T-helper 22 cell (primary cell): ENCODE data around the gene TENM3.

Source experiments
- DNase-seq: peaks from one replicate; pipeline ENCODE4 v3.0.0-alpha.2; 2020; ENCODE audit warnings: low read depth

Gene TENM3

DNA sequence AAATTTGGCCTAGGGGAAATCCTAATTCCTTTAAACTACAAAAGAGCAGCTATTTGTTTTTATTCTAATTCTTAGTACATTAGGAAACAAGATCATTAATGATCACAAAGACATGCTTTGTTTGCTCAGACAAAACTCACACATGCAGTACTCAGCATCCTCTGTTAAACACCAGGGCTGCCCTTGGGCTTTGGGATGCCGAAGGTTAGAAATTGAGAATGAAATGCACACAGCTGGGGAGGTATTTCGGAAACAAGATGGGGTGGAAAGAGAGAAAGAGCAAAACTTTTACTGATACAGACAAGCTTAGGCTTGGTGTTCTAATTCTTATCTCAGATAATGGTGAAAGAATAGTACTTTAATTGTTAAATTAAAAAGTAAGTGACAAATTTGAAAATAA is 451.3 kb downstream of the TENM3 start:
- DNase-seq, result no peak

DNA sequence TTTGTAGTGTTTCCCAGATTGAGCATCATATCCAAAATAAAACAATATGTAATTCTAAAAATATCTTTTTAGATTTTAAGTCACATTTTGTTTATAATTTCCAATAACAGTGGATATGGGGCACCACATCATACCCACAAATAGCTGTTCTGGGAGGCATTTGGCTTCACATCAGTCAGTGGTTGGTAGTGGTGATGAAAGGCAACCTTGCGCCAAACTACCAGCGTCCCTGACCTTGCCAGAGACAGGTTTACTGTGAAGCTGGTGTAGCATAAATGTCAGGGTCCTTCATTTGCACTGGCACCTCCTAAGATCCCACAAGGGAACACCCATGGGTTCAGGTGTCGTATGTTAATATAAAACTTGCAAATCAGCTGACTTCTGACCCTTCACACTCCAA is 451.8 kb downstream of the TENM3 start:
- DNase-seq, result no peak

DNA sequence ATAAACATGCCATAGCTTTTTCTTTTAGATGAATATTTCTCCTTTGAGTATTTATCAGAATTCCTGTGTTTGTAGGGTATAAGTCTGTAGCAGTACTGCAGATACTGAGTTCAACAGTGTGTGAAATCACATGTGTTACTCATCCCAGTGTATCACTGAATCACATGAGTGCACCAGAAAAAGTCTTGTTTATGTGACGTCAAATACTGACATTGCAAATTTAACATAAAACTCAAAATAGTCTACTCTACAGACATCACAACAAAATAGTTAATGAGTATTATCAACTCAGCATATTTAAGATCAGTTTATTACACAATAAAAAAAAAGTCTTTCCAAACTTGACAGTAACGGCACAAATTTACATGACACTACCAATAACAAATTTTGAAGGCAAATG is 452.6 kb downstream of the TENM3 start:
- no peak for DNase-seq

DNA sequence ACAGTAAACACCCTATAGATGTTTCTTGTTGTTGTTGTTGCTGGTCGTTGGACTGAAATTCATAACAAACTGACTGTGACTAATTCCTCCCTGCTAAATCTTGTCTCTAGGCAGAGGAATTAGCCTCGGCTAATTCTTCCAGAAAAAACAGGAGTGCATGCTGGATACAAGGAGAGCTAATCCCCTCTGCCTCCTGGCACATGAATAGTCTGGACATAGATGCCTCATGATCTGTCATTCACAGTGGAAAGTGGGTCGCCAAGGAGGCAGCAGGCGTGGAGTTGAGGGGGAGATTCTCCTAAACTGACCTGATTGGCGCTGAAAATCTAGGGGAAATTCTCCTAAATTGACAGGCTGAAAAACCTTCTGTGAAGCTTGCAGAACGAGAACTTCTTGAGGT is 453.9 kb downstream of the TENM3 start:
- DNase-seq, result no peak

DNA sequence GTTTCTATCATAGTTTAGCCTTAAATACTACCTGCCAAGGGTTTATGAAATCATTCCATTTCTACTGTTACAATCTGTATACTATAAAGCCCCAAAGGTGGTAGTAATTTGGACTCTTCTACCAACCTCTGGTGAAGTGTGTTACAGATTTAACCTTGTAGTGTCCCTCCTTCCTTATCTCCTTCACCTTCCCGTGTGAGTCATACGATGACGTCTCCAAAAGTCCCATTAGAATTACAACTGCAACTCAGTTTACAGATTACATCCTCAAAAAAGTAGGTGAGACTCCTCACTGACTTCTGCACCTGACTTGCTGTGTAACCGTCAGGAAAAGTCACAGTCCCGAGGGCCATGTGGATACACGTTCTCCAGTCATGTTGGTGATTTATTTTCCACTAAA is 455.0 kb downstream of the TENM3 start:
- no peak for DNase-seq

DNA sequence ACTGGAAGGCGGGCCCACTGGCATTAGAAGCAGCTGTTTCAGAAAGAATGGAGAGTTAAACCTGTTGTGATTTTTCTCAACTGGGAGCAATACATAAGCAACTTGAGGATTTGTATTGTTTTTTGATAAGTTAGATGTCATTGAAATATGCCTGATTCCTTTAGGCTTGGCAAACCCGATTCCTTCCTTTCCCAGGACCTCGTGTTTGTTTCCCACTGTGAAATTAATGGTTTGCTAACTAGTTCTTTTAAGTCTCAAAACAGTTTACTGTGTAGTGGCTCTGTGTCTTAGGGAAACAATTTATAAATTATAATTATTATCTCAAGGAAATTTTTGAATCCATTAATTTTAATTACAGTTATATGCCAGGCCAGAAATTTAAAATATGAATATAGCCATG is 456.0 kb downstream of the TENM3 start:
- no peak for DNase-seq

DNA sequence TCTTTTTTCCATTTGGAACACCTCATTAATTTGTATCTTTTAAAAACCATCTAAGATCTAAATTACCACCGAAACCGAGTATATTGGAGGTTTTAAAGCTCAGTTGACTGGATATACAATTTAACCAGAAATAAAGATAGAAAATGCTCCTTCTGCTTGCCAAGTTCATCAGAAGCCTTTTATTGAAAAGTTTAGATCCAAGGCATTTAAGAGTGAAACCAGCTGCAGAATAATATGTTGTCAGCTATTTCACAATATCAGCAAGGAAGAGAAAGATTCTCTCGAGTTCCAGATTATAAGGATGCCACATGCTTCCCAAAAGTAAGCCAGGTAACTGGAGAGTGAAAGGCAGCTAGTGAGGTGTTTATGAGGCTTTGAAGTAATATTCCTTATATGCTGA is 456.6 kb downstream of the TENM3 start:
- DNase-seq, result no peak

DNA sequence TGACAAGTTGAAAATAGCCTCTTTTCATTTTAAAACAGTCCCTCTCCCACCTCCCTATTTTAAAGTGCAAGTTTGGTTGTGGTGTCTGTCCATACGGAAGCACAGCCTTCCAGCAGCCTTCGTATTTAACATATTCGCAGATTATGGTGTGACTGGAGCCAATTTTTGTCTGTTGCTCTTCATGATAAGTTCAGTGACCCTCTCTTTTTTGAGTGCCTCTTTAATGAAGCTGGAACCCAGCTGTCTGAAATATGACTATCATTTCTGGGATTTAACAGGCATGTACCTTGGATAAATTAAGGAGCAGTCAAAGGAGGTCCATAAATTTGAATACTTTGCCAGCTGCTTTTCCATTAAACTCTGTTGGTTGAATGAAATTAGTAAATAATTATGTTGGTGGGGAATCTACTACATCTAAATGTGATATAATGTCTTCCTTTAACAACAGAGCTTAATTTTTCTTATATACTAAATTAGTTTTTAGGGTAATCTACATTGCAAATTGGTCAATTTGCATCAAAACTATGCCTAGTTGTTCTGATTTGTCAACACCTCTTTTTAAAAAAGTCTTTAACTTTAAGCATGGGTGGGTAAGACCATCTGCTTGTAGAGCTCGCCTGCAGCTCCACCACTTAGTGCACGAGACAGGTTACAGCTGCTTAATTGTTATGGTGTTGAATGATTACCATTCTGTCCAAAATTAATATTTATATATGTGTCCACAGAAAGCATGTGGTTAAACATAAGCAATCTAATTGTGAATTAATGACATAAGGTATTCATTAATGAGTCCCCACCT is 457.4 kb downstream of the TENM3 start:
- DNase-seq, result no peak

DNA sequence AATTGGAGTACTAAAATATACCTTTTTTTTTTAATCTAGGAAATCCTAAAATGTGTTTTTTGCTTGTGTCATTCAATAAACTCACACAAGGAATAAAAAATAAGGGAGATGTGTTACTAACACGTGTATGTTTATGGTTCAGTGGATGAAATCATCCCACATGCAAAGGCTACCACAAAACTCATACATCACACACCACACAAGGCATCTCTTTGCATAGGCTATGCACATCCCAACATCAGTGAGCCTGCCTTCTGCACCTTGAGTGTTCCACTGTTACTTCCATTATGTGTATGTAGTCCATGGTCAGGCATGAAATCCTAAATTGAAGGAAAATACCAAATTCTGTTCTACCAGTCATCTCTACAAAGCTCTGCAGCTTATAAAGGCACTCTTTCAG is 460.9 kb downstream of the TENM3 start:
- DNase-seq, result no peak

DNA sequence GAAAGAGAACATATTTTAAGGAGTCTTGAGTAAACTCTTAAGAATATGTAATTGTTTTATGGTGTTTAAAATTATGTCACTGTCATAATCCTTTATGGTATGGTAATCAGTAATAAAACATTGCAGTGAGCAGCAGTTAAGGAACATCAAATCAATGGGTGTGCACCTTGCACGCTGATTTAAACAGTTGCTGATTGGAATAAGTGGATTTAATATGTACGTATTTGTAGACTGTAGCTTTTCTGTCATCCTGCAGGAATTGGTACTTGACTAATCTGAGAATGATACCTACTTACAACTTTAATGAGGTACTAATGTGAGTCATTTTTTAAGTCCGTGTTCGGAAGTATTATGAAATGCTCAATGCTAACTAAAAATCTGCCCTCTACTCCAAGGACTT is 461.7 kb downstream of the TENM3 start:
- no peak for DNase-seq

DNA sequence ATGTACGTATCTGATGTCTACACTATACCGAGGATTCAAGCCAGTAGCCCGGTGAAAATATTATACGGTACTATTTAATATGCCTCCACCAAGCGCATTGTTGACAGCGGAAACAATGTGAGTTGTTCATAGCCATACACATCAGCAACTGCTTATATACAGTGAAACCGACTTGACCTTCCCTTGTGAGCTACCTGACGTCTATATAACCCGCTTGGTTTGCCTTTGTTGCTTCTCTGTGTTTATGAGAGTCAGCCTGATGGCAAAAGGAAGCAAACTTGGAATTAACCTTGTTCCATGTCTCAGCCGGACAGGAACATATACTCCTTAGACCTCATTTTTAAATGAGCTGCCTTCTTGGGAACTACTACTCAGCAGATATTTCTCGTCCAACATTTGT is 462.2 kb downstream of the TENM3 start:
- DNase-seq, result no peak

DNA sequence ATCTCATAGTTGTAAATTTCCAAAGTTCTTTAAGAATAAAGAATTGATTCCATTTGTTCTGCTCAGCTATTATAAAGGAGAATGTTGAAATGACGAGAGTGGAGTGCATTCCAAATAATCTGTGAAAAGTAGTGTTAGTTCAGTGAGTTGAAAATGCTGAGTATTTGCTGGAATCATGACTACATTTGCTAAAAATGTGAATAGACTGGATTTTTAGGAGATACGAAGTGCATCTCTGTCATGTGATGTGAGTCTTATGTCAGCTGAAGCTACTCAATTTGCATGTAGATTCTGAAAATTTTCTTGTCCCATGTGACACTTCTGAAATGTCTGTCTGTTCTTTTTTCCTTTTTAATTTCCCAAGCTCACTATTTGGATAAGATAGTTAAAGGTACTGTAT is 468.0 kb downstream of the TENM3 start:
- no peak for DNase-seq

DNA sequence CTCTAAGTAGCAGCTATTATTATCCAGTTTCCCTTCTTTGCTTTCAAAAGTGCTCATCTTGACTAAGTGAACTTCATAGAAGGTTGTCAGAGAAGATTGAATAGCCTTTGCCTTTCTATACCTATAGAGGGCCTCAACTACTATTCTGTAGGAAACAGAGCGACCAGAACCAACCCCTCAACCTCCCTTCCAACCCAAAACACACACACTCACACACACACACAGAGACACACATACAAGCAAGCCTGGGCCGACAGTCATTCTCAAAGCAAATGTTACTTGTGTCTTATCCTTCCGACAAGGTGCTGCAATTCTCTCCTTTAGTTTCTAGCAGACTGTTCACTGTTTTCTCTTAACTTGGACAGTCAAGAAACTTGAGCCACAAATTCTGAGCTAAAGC is 472.3 kb downstream of the TENM3 start:
- DNase-seq, result no peak

DNA sequence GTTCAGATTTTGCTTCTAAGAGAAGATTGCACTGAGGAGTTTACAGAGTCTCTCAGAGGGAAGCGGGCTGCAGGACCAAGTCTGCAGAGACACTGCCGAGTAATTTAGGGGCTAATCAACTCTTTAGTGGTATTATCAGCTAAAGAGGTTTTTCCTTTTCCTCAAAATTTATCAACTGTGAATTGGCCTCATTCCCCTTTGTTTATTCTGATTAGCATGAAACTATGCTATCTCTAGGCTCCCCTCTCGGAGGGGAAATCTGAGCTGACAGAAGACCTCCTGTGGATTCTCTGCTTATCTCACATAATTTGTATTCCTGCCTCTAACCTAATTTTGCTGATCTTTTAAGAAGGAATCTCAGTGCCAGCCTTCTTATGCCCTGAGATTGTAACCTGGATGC is 473.0 kb downstream of the TENM3 start:
- DNase-seq, result no peak

DNA sequence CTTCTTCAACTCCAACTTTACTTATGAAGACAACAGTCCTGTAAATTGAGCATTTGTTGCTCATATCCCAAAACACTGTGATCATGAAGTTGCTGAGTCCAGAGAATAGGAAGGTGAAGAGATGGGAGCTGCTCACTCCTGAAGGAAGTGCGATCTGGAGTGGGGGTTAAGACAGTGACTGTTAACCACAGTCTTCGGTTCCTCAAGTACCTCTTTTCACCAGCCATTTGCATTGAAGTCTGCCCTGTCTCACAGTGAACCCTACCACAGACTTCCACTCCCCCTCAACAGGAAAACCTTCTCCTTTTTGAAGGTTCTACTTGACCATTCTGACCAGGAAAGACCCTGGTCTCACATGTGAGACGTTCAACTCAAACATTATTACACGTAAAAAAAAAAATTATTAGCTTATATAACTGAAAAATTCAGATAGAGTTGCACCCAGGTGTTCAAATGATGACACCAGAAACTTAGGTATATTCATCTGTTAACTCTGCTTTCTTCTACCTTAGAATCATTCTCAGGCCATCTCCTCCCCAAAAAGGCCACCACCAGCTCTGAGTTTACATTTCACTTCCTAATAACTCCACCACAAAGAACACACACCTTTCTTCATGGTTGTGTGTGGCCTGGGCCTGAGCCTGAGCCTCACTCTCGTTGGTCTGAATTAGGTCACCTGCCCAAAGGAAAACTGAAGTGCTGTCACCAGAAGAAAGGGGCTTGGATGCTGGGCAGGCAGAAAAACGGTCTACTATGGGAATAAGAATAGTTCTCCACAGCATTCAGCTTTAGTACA is 474.8 kb downstream of the TENM3 start:
- no peak for DNase-seq

DNA sequence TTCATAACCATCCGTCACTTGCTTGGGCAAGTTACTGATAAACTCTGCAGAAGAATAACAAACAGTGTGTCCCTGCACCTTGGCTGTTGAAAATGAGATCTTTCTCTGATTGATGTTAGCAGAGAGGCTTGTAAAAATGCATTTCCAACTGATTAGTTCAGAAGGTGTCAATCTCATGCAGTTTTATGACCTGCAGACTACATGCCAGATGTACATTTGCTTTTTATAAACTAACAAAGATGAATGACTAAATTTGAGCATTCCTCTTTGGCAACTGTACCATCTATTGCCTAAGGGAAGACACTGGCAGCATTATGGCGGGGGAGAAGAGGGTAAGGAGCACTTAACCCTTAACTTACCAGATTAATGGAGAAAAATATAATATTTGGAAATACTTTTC is 481.2 kb downstream of the TENM3 start:
- DNase-seq, result no peak

DNA sequence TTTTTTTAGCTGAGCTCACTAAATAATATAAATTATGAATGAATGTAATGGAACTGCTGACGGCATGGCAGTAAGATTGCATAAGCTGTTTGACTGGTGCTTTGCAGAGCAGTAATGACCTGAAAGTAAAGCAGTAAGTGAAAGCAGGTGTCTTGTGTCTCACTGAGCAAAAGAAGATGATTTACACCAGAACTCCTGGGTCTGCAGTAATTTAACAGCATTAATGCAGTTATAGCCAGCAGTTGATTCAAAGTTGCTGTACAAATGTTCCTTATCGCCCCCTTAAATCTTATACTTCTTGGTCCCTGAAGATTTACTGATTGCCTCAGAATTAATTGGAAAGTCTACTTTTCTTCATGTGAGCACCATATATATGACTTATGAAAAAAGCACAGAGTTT is 486.3 kb downstream of the TENM3 start:
- no peak for DNase-seq

DNA sequence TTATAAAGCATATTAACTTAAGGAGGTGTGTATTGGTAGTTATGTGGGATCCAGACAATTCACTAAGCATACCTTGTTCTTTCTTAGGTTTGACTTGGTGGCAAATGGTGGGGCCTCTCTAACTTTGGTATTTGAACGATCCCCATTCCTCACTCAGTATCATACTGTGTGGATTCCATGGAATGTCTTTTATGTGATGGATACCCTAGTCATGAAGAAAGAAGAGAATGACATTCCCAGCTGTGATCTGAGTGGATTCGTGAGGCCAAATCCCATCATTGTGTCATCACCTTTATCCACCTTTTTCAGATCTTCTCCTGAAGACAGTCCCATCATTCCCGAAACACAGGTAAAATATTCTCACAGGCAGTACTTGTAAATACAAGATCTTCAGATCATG is 487.6 kb downstream of the TENM3 start:
- DNase-seq, result no peak

DNA sequence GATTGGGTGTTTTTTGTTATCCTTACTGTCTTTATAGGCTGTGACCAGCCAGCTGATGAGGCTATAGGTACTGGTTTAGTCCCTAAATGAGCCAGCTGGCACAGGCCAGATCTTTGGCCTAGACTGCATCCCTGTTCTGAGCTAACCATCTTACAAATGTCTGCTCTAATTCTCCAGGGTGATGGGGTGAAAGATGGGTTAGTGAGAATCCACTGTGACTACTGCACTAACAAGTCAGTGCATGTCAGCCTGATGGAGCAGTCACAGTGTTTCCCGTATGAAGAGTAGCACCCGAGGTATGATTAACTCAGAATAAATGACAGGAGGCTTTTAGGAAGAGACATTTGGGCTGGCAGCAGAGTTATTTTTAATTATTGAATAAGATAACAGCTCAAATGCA is 493.0 kb downstream of the TENM3 start:
- no peak for DNase-seq

DNA sequence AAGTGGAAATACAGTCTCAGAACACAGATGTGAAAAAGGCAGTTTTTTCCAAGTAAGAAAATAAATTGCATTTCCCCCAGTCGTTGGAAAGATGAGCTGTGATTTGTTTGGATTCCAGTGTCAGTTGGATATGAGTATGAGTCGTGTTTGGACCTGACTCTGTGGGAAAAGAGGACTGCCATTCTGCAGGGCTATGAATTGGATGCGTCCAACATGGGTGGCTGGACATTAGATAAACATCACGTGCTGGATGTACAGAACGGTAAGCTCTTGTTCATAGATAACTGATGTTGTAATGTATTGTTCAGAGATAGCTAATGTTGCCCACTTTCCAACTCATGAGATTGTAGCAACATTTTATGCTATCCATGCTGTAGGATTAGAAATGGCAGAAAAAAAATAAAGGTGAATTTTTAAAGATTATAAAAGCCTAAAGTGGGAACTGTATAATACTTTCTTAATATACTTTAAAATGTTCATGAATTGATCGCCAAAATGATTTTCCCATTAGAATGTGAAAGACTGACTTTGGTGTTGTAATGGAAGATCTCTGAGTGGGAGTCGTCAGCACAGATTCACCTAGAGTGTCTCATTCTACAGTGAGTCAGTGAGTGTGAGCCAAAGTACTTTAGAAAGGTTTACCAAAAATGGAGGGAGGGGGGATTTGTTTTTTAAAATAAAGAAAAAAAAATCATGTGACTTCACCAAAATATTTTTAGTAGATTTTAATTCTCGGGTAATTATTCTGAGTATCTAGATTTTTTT is 495.3 kb downstream of the TENM3 start:
- DNase-seq, result no peak

DNA sequence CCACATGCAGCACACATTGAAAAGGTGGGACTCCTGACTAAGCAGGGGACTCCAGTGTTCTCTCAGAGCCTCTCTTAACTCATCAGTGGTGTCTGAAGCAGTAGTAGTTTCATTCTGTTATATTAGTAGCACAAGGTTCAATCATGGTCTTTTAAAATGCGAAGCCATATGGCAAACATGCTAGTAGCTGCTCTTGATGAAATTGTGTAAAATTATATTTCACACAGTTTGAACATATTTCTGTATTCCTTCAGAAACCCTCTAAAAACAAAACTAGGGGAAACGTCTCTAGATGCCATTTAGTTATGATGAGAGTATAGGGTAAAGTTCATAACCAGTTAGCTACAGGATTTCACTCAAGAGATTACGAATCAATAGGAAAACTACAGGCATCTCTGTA is 497.1 kb downstream of the TENM3 start:
- no peak for DNase-seq

DNA sequence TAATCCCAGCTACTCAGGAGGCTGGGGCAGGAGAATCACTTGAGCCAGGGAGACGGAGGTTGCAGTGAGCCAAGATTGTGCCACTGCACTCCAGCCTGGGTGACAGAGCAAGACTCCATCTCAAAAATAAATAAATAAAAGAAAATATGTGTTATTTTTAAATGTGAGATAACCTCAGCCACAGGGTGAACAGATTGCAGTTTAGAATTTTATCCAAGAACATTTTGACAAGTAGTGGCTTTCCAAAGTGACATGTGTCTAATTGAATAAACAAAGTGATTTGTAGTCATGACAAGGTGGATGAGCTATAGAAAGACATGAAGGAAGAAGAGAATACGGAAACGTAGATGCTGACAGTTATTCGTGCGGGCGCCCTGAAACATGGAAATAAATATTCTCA is 497.9 kb downstream of the TENM3 start:
- no peak for DNase-seq

DNA sequence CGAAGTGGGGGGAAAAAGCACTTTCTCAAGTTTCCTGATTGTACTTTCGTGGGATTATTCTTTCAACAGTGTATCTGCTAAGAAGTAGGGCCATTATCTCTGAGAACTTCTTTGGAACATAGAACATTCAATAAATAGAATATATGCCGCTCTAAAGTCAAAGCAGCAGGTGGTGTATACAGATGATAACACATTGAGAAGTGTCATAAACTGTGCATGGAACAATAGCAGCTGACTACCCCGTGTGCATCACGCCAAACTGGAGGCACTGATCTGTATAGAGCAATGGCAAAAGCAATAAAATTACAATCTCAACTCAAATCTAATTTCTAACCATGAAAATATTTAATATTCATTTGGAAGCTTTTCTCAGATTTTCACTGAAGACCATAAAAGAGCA is 498.7 kb downstream of the TENM3 start:
- DNase-seq, result no peak
